Measurements from ENCODE around the gene QSOX2.

DNA sequence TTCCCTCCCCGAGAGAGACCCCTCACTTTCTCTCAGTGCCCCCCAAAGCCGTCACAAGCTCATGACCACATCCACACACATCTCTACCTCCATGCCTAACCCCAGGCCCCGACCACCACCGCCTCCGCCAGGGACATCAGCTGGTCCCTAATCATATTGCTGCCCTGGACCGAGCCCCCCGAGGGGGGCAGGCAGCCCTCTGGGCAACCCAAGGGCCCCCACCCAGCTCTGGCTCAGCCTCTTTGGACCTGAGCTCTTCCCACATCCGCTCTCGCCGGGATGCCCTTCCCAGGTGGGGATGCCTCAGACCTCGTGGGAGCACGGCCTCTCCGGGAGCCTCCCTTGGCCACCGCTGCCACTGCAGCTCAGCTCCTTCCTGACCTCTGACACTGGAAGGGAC lies 59.2 kb downstream of the QSOX2 start:
- TF ChIP-seq, protein P1, sequence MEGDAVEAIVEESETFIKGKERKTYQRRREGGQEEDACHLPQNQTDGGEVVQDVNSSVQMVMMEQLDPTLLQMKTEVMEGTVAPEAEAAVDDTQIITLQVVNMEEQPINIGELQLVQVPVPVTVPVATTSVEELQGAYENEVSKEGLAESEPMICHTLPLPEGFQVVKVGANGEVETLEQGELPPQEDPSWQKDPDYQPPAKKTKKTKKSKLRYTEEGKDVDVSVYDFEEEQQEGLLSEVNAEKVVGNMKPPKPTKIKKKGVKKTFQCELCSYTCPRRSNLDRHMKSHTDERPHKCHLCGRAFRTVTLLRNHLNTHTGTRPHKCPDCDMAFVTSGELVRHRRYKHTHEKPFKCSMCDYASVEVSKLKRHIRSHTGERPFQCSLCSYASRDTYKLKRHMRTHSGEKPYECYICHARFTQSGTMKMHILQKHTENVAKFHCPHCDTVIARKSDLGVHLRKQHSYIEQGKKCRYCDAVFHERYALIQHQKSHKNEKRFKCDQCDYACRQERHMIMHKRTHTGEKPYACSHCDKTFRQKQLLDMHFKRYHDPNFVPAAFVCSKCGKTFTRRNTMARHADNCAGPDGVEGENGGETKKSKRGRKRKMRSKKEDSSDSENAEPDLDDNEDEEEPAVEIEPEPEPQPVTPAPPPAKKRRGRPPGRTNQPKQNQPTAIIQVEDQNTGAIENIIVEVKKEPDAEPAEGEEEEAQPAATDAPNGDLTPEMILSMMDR (IDR thresholded peaks at IDR 0.05; ENCODE audit: low read length), result no peak
- TF ChIP-seq EZH2 (optimal IDR thresholded peaks at IDR 0.05; ENCODE audit: low read depth, low read length) (no peak), EZH2phosphoT487 (IDR thresholded peaks at IDR 0.05; ENCODE audit: low read length) (no peak)
